HAP-1 (cell line): ENCODE measurements around the gene PPP1R3C.
A peak's percentile ranks its signal among the peaks of the same experiment; 100 is the strongest.

Source experiments
- DNase-seq, 2 experiments: peaks; one replicate each; pipeline ENCODE4 v3.0.0-alpha.2; 2016 to 2020; ENCODE audit warnings: low spot score in 2 of 2
- H3K27me3 ChIP-seq: fragments of 250-450 bp; sonication (Bioruptor Pico); 2 replicates; pipeline ENCODE4 v1.5.1; 2020; ENCODE audit warnings: low read depth, mild to moderate bottlenecking, moderate library complexity
- H3K36me3 ChIP-seq: fragments of 250-450 bp; sonication (Bioruptor Pico); replicated peaks from 2 replicates; pipeline ENCODE4 v1.5.1; 2020; ENCODE audit warnings: mild to moderate bottlenecking
- H3K4me1 ChIP-seq: fragments of 250-450 bp; sonication (Bioruptor Pico); 2 replicates; pipeline ENCODE4 v1.5.1; 2020; ENCODE audit warnings: mild to moderate bottlenecking
- H3K4me3 ChIP-seq: fragments of 250-450 bp; sonication (Bioruptor Pico); 2 replicates; pipeline ENCODE4 v1.5.1; 2020; ENCODE audit warnings: mild to moderate bottlenecking, moderate library complexity
- H3K9me3 ChIP-seq: fragments of 250-450 bp; sonication (Bioruptor Pico); 2 replicates; pipeline ENCODE4 v1.5.1; 2020; ENCODE audit warnings: mild to moderate bottlenecking, moderate library complexity
- in situ Hi-C: fragments of 300-500 bp; cut with MboI; formaldehyde crosslinking; loops from 3 replicates; pipeline ENCODE4 v1.14.3; 2020; ENCODE audit warnings: low sequenced_read_pairs, inconsistent platforms, mixed read lengths

The PPP1R3C gene

DNA sequence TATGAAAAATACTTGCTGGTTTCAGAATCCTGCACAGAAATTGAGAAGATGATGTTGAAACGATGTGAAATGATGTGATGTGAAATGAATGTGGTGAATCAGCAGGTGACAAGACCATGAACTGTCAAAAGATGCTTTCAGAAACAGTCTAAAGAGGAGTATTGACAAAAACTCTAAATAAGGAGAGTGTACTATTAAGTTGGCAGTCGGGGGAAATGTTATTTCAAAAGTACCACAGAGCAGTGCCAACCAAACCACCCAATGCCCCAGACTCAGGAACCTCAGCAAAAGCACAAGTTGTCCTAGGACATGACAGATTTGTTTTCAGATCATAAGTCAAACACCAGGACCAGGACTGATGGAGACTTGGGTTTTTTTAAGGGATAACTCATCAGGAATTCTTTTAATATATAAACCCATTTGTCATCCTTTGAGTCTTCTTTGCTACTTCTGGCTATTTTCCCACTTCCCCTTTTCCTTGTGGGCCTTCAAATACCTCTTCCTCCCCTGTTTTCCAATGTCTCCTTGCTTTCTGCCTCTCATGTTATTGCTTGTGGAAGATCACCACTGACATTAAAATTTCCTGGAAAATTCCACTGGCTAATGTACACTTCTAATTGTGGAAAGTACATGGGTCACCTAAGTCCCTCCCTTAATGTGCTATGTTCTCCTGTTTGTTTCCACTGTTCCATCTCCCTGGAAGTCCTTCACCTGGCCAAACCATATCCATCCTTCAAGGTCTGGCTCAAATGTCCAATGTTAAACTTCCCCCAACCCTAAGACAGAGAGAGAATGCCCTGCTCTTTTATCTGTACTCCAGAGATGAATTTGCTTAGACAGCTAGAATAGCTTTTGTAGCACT, 10.2 kb upstream of the PPP1R3C start:
- Histone ChIP-seq H3K27me3 (no peaks in the 10 kb centered on the region; the same call in 1 of the 2 replicates), H3K4me1 (no peaks in the 10 kb centered on the region), H3K4me3 (no peak overlapping the region), H3K9me3 (no peaks in the 10 kb centered on the region), H3K36me3 (no peaks in the 10 kb centered on the region)
- DNase-seq, result no peak
- in situ Hi-C loops, result no loop called here

DNA sequence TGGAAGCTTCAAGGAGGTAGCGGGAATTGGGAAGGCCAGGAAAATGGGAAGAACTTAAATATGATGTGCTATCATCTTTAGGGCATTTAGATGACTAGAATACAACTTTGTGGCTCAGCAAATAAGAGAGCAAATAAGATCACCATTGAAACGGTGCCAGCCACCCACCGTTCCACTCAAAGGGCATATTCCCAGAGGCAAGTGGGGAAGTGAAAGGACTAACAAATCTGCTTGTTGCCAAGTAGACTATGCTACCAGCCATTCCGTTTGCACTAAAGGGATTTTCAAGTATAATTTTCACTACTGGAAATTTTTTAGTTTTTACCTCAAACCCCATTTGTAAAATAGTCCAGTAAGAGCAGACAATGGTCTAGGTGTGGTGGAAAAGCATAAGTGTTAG, 4.0 kb upstream of the PPP1R3C start:
- Histone ChIP-seq H3K4me3 (no peak overlapping the region), H3K27me3 (peaks cover 4% of the 10 kb centered on the region; the same call in 1 of the 2 replicates), H3K9me3 (no peaks in the 10 kb centered on the region), H3K4me1 (peaks cover 4% of the 10 kb centered on the region; the same call in 1 of the 2 replicates), H3K36me3 (no peaks in the 10 kb centered on the region)
- no peak for DNase-seq
- in situ Hi-C loops, result no loop called here

DNA sequence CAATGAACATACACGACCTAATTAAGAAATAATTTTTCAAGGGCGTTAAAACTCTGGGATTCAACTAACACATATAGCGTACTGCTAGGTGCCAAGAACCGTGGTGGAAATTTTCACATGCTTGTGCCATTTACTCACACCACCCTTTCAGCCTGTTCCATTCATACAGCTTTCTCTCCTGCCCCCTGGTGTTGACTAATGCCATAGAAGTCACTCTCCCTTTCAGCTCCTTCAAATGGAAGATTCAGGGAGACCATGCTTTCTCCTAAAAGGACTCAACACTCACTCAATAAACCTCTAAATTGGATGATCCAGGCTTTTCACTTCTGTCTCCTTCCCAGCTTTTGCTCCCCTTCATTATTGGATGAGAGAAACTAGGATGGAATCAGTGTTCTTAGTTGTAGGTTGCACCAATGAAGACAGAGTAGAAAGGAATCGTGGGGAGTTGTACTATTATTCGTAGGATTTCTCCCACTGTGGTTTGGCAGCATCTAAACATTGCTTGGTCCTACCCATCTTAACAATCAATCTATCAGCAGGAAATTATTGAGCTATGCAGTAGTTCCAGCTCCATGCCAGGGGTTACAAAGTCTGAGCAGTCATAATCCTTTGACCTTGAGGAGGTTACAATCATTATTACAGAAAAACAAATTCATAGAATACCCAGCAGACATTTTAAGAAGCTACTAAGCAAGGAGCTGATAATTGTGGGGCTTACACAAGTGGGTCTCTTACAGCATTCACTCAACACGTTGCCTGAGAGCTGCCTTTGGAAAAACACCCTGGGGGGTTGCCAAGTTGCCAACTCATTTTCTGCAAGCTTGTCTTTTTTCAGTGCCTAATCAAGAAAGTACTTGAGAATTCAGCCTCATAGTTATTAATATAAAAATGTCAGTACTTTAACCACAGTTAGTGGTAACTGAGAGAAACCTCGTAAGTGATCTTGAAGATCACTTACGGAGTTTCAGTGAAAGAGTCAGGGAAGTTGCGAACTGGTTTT, 2.8 kb upstream of the PPP1R3C start:
- in situ Hi-C loops, result no loop called here
- DNase-seq, result peak; percentile 27 to 69
- Histone ChIP-seq H3K9me3 (no peaks in the 10 kb centered on the region), H3K36me3 (no peaks in the 10 kb centered on the region), H3K4me3 (no peak overlapping the region), H3K27me3 (peaks cover 5% of the 10 kb centered on the region; the same call in 1 of the 2 replicates), H3K4me1 (peaks cover 4% of the 10 kb centered on the region; the same call in 1 of the 2 replicates)

DNA sequence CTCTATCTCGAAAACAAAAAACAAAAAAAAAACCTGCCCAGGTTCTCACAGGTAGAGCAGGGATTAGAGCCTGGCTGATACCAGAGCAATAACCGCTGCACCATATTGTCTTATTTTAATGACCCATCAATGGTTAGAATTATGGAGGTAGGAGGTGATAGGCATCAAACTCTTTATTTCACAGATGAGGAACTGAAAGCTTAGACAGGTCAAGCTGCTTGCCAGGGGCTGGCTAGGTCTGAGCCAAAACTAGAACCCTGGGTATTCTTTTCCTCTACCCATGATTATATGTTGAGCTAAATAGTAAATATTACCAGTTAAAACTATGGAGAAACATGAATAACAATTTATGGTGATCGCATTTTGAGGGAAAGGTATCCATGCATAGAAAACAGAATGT, 2.0 kb upstream of the PPP1R3C start:
- in situ Hi-C loops, result no loop called here

DNA sequence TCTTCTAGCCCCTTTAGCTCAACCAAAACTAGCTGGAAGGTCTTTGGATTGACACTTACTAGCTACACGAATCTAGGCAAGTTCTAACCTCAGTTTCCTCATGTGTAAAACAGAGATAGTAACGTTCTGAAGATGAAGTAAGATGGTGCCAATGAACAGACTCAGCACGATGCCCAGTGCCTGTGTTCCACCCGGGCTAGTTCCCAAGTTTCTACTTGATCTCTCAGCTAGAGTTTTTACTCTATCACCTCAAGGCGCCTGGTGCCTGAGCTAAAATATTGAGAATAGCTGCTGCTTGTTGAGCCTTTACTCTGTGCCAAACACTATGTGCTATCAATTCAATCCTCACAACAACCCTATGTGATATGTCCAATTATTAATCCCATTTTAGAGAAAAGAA, 1.4 kb upstream of the PPP1R3C start:
- peaks cover 4% of the 10 kb centered on the region; the same call in 1 of the 2 replicates for H3K4me1 ChIP-seq
- in situ Hi-C loops, result no loop called here

More for the DNA sequence above, 2.0 kb upstream of the PPP1R3C start:
- Histone ChIP-seq H3K36me3 (no peaks in the 10 kb centered on the region), H3K9me3 (no peaks in the 10 kb centered on the region), H3K27me3 (peaks cover 5% of the 10 kb centered on the region; the same call in 1 of the 2 replicates), H3K4me1 (peaks cover 4% of the 10 kb centered on the region; the same call in 1 of the 2 replicates), H3K4me3 (no peak overlapping the region)
- DNase-seq, result no peak

DNA sequence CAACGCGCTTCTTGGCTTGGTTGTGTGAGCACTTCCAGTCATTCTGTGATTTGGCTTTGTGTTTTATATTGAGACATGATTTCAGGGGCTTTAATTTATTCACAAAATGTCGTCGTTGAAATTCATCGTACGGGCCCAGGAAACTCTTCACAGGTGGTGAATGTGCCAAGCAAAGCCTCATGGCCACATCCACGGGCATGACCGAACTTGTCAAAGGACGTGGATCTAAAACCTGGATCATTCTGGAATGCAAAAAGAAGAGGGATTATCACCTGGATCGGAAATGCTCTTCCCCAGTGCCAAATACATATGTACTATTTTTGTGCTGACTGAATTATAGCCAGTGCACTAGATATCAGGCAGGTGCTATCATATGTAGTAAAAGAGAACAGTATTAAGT, 2.2 kb downstream of the PPP1R3C start:
- H3K9me3 ChIP-seq, result no peaks in the 10 kb centered on the region
- H3K36me3 ChIP-seq, result no peaks in the 10 kb centered on the region
- peaks cover 5% of the 10 kb centered on the region; the same call in 1 of the 2 replicates for H3K27me3 ChIP-seq
- no peak for DNase-seq
- H3K4me1 ChIP-seq, result peaks cover 4% of the 10 kb centered on the region; the same call in 1 of the 2 replicates
- in situ Hi-C loops, result no loop called here
- H3K4me3 ChIP-seq, result no peak overlapping the region

More for the DNA sequence above, 1.4 kb upstream of the PPP1R3C start:
- Histone ChIP-seq H3K27me3 (peaks cover 5% of the 10 kb centered on the region; the same call in 1 of the 2 replicates), H3K36me3 (no peaks in the 10 kb centered on the region), H3K9me3 (no peaks in the 10 kb centered on the region), H3K4me3 (no peak overlapping the region)
- no peak for DNase-seq

DNA sequence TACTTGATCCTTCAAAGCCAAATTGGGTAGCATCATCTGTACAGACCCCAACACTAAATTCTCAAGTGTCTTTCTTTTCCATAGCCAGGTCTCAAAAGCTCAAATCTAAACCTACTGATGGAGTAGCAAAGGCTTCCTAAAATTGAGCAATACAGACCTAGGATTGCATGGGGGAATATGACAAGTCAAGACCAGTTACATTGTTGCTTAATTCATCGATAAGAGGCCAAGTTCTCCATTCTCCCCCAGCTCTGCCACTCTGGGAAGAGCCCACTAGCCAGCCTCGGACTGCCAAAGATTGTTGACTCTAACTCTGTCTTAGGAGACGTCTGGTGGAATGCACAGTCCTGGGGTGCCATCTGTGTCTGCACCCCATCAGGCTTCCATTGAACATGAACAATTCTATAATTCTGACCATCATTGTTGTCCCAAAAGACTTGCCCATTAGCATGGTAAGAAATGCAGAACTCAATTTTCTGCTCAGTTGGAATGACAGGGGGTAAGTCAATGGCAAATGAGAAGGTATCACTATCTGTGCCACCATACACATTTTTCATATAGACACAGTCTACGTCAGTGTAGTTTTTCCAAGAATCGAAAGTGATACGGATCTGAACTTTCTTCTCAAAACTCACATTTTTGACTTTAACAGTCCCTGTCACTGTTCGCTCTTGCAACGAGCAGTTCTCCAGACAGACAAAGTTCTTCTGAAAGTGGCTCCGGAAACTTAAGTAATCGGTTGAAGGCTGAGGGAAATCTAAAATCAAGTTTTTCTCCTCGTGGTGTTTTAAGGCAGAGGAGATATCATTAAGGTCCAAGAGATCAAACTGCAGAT, 2.9 kb downstream of the PPP1R3C start:
- peaks cover 5% of the 10 kb centered on the region; the same call in 1 of the 2 replicates for H3K27me3 ChIP-seq
- no peak overlapping the region for H3K4me3 ChIP-seq
- no peaks in the 10 kb centered on the region for H3K9me3 ChIP-seq
- H3K36me3 ChIP-seq, result no peaks in the 10 kb centered on the region
- in situ Hi-C loops, result no loop called here
- no peak for DNase-seq
- peaks cover 4% of the 10 kb centered on the region; the same call in 1 of the 2 replicates for H3K4me1 ChIP-seq

DNA sequence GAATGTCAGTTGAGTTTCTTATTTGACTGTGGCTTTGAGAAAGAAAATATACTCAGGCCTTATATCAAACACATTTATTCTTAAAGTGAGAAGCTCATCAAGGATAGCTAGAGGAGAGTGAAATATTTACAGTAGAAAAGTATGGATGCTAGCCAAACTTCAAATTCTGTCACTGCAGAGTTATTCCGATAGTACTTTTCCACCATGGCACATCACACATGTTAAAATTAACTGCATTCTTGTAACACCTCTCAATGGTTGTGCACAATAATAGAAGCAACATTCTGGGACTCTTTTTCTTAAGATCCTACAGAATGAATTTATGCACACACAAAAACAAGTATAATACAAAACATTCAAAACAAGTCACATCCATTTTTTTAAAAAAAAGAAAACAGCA, 4.5 kb downstream of the PPP1R3C start:
- Histone ChIP-seq H3K36me3 (no peaks in the 10 kb centered on the region), H3K4me1 (peaks cover 3% of the 10 kb centered on the region; the same call in 1 of the 2 replicates), H3K4me3 (no peak overlapping the region), H3K27me3 (peaks cover 4% of the 10 kb centered on the region; the same call in 1 of the 2 replicates), H3K9me3 (no peaks in the 10 kb centered on the region)
- no peak for DNase-seq
- in situ Hi-C loops, result no loop called here

DNA sequence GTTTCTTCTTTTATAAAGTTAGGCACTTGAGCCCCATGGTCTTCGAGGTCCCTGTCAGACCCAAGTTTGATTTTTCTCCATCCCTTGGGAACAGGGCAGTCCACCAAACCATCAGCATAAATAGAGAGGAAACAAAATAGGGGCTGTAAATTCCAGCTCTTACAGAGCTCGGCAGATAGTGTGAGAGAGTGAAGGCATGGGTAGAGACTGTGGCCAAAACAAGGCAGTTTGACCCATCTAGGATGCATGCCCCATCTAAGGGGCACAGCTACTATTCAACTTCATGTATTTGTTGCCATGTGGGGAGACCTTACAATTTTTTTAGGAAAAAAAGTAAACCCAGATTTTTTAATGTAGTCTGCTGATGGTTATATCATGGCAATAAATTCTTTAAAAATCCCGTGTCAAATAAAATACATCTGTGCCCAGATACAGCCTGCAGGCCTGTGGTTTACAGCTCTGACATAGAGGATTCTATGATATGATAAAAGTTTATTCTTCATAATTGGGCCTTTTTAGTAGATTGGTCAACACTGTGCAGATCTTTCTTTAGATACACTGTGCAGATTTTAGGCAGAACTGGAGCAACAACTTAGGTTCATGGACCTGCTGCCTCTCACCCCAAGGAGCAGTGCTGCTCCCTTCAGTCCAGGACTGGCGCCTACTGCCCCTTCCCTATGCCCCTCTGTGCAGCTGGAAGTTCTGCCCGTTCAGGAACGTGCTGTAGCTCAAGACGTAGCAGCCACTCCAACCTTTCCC, 5.3 kb downstream of the PPP1R3C start:
- Histone ChIP-seq H3K27me3 (0 out of 2 replicates have a peak, but pooled peaks cover 3% of the 10 kb centered on the region), H3K4me1 (no peaks in the 10 kb centered on the region), H3K36me3 (no peaks in the 10 kb centered on the region), H3K4me3 (no peak overlapping the region), H3K9me3 (no peaks in the 10 kb centered on the region)
- in situ Hi-C loops, result no loop called here
- no peak for DNase-seq

DNA sequence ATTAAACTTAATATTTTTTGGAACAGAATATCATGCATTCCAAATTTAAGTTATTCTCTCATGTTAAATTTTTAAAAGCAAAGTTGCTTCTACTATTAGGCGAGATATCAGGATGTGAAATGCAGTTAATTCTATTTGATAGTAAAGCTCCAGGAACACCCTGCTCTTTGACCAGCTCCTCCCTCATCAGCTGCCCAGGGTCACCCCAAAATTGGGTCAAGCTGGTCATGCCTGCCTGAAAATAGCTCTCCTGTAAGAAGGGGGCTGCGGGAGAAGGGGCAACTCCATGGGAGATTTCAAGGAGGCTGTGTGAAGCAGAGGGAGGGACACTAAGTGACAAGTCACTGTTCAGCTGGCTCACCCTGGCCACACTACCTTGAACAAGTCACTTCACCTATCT, 5.9 kb downstream of the PPP1R3C start:
- in situ Hi-C loops, result no loop called here
- no peak for DNase-seq
- Histone ChIP-seq H3K4me1 (no peaks in the 10 kb centered on the region), H3K36me3 (no peaks in the 10 kb centered on the region), H3K4me3 (no peak overlapping the region), H3K27me3 (0 out of 2 replicates have a peak, but pooled peaks cover 1% of the 10 kb centered on the region), H3K9me3 (no peaks in the 10 kb centered on the region)

DNA sequence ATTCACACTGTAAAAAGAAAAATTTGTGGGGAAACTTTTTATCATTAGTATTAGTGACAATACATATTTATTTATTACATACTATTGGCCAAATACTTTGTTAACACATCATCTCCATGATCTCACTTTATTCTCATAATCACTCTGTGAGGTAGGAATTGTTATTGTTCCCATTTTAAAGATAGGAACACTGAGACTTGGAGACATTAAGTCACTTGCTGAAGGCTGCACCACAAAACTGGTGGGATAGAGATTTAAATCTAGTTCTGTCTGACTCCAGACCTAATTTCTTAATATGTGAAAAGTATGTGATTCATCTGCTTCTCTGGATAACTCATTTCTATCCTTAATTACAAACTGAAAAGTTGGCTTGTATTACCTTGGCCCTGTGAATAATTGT, 8.2 kb downstream of the PPP1R3C start:
- H3K36me3 ChIP-seq, result no peaks in the 10 kb centered on the region
- H3K27me3 ChIP-seq, result no peaks in the 10 kb centered on the region
- DNase-seq, result no peak
- no peaks in the 10 kb centered on the region for H3K4me1 ChIP-seq
- no peaks in the 10 kb centered on the region for H3K9me3 ChIP-seq
- H3K4me3 ChIP-seq, result no peak overlapping the region
- in situ Hi-C loops, result no loop called here

DNA sequence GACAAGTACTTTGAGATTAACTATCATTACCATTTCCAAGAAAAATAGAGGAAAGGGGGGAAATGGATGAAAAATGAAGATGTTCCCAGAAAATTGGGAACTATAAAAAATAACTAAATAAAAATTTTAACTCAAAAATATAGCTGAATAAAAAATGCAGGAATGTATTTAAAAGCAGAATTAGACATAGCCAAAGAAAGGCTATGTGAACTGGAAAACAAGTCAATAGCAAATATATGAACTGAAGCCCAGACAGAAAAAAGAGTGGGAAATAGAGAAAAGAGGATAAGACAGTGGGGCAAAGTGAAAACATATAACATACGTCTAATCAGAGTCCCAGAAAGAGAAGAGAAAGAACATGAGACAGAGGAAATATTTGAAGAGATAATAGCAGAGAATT, 10.3 kb downstream of the PPP1R3C start:
- Histone ChIP-seq H3K4me3 (no peak overlapping the region), H3K27me3 (no peaks in the 10 kb centered on the region), H3K36me3 (no peaks in the 10 kb centered on the region), H3K9me3 (no peaks in the 10 kb centered on the region), H3K4me1 (no peaks in the 10 kb centered on the region)
- no peak for DNase-seq
- in situ Hi-C loops, result no loop called here
